Osteoblast (primary cell): ENCODE data around the gene GNG12. TPM values are rescaled to one million over a fixed set of nuclear protein-coding genes. Genes with fewer than 3 reads are reported as not detected.

Source experiments
- DNase-seq: peaks from one replicate; pipeline ENCODE4 v3.0.0; 2011; ENCODE audit warnings: low spot score, mixed read lengths; ENCODE audit not compliant: insufficient read length; ENCODE audit errors: missing footprints
- H2AFZ ChIP-seq: 2 replicates; pipeline ENCODE4 v1.6.0; 2011; ENCODE audit warnings: mild to moderate bottlenecking, low read length
- H3K27ac ChIP-seq: 2 replicates; pipeline ENCODE4 v1.5.1; 2011; ENCODE audit warnings: mild to moderate bottlenecking, low read depth, low read length, moderate library complexity
- H3K27me3 ChIP-seq: 2 replicates; pipeline ENCODE4 v1.6.0; 2012; ENCODE audit warnings: mild to moderate bottlenecking, control low read depth, inconsistent platforms, low read length, moderate library complexity; ENCODE audit not compliant: insufficient read depth
- H3K36me3 ChIP-seq: 2 replicates; pipeline ENCODE4 v1.5.1; 2011; ENCODE audit warnings: mild to moderate bottlenecking, low read length, control low read depth, moderate library complexity; ENCODE audit not compliant: insufficient read depth
- H3K4me1 ChIP-seq: 2 replicates; pipeline ENCODE4 v1.5.1; 2011; ENCODE audit warnings: mild to moderate bottlenecking, low read length, control low read depth, moderate library complexity; ENCODE audit not compliant: insufficient read depth
- H3K4me2 ChIP-seq: 2 replicates; pipeline ENCODE4 v1.6.0; 2011; ENCODE audit warnings: mild to moderate bottlenecking, low read length; ENCODE audit not compliant: insufficient read depth
- H3K4me3 ChIP-seq: fragments of 200-600 bp; sonication (generic); 3 replicates; pipeline ENCODE4 v1.5.1; 2012; ENCODE audit warnings: mild to moderate bottlenecking, low read length, inconsistent platforms; ENCODE audit not compliant: insufficient read depth
- H3K79me2 ChIP-seq: 2 replicates; pipeline ENCODE4 v1.6.0; 2012; ENCODE audit warnings: mild to moderate bottlenecking, low read length, control low read depth, inconsistent platforms; ENCODE audit not compliant: insufficient read depth
- H3K9me3 ChIP-seq: 2 replicates; pipeline ENCODE4 v1.5.1; 2011; ENCODE audit warnings: low read depth, low read length, control low read depth
- H4K20me1 ChIP-seq: 2 replicates; pipeline ENCODE4 v1.6.0; 2012; ENCODE audit warnings: mild to moderate bottlenecking, low read length, control low read depth; ENCODE audit not compliant: insufficient read depth
- CTCF ChIP-seq: IDR thresholded peaks from 2 replicates; pipeline ENCODE4 v1.5.1; 2011; ENCODE audit warnings: mild to moderate bottlenecking, low read depth, low read length, moderate library complexity; ENCODE audit errors: extremely low read depth
- total RNA-seq: library from RNA; depleted of rRNA; stranded (reverse); fragments of >200 nt; gene quantifications from 2 replicates; pipeline ENCODE4 v1.2.3, GENCODE V29; 2012

Gene GNG12
- total RNA-seq, 1 donor: 219 TPM

GRCh38 chr1:67696708-67697107 lies 136.6 kb downstream of the GNG12 start:
- TF ChIP-seq CTCF: no peak
- Histone ChIP-seq H3K36me3 (peaks cover 11% of the 10 kb centered on the region), H3K27ac (no peak overlapping the region)

GRCh38 chr1:67695963-67696362 lies 137.3 kb downstream of the GNG12 start:
- Histone ChIP-seq H3K9me3 (no peaks in the 10 kb centered on the region), H4K20me1 (no peaks in the 10 kb centered on the region), H3K27ac (no peak overlapping the region), H3K4me3 (no peak overlapping the region), H3K4me1 (no peaks in the 10 kb centered on the region), H3K27me3 (no peaks in the 10 kb centered on the region), H2AFZ (no peak overlapping the region), H3K36me3 (peaks cover 6% of the 10 kb centered on the region), H3K79me2 (no peaks in the 10 kb centered on the region), H3K4me2 (no peak overlapping the region)
- no peak for TF ChIP-seq CTCF
- DNase-seq: no peak

More at GRCh38 chr1:67696708-67697107, 136.6 kb downstream of the GNG12 start:
- no peaks in the 10 kb centered on the region for H3K4me1 ChIP-seq
- H3K4me3 ChIP-seq: no peak overlapping the region
- H4K20me1 ChIP-seq: no peaks in the 10 kb centered on the region
- no peaks in the 10 kb centered on the region for H3K27me3 ChIP-seq
- H3K79me2 ChIP-seq: no peaks in the 10 kb centered on the region
- H3K9me3 ChIP-seq: no peaks in the 10 kb centered on the region
- H2AFZ ChIP-seq: no peak overlapping the region
- no peak overlapping the region for H3K4me2 ChIP-seq
- no peak for DNase-seq

GRCh38 chr1:67691712-67692111 lies 141.6 kb downstream of the GNG12 start:
- H3K27ac ChIP-seq: no peak overlapping the region
- H3K9me3 ChIP-seq: no peaks in the 10 kb centered on the region
- peaks cover 25% of the 10 kb centered on the region for H3K36me3 ChIP-seq
- DNase-seq: no peak
- no peak overlapping the region for H2AFZ ChIP-seq
- TF ChIP-seq CTCF: no peak
- H3K27me3 ChIP-seq: no peaks in the 10 kb centered on the region
- H3K79me2 ChIP-seq: peaks cover 11% of the 10 kb centered on the region
- H4K20me1 ChIP-seq: peaks cover 13% of the 10 kb centered on the region
- H3K4me3 ChIP-seq: no peak overlapping the region
- H3K4me1 ChIP-seq: peaks cover 22% of the 10 kb centered on the region
- no peak overlapping the region for H3K4me2 ChIP-seq

GRCh38 chr1:67690411-67690810 lies 142.9 kb downstream of the GNG12 start:
- Histone ChIP-seq H3K4me1 (peaks cover 22% of the 10 kb centered on the region), H4K20me1 (peaks cover 13% of the 10 kb centered on the region), H3K27me3 (no peaks in the 10 kb centered on the region), H2AFZ (no peak overlapping the region), H3K9me3 (no peaks in the 10 kb centered on the region), H3K4me3 (no peak overlapping the region), H3K4me2 (no peak overlapping the region), H3K36me3 (peaks cover 25% of the 10 kb centered on the region), H3K79me2 (peaks cover 22% of the 10 kb centered on the region), H3K27ac (no peak overlapping the region)
- no peak for DNase-seq
- no peak for TF ChIP-seq CTCF
